Effector memory CD4-positive, alpha-beta T cell (primary cell): ENCODE measurements around the gene SYCP2L.
"Not testable (repeated sequence)": the region's sequence is repeated elsewhere in the genome, so short reads cannot be mapped to it uniquely, and the experiment has no call there.

Source experiments
- DNase-seq, 3 donors: peaks; one replicate each; pipeline ENCODE4 v3.0.0-alpha.2; 2020
- H3K27ac ChIP-seq: 2 replicates; pipeline ENCODE4 v1.7.0; 2013; ENCODE audit warnings: mild to moderate bottlenecking, low read length, moderate library complexity; ENCODE audit not compliant: insufficient read depth, poor library complexity, severe bottlenecking
- H3K27me3 ChIP-seq: replicated peaks from 2 replicates; pipeline ENCODE4 v1.7.0; 2013; ENCODE audit warnings: mild to moderate bottlenecking, low read length; ENCODE audit not compliant: insufficient read depth, control insufficient read depth, poor library complexity, severe bottlenecking
- H3K36me3 ChIP-seq: 2 replicates; pipeline ENCODE4 v1.7.0; 2013; ENCODE audit warnings: mild to moderate bottlenecking, low read length, moderate library complexity; ENCODE audit not compliant: control insufficient read depth, insufficient read depth
- H3K4me1 ChIP-seq: 2 replicates; pipeline ENCODE4 v1.7.0; 2013; ENCODE audit warnings: low read length, mild to moderate bottlenecking; ENCODE audit not compliant: control insufficient read depth, insufficient read depth, poor library complexity, severe bottlenecking
- H3K4me3 ChIP-seq: 2 replicates; pipeline ENCODE4 v1.7.0; 2013; ENCODE audit warnings: low read length, low read depth, mild to moderate bottlenecking; ENCODE audit not compliant: insufficient read depth, poor library complexity, severe bottlenecking
- H3K9me3 ChIP-seq: 2 replicates; pipeline ENCODE4 v1.7.0; 2013; ENCODE audit warnings: mild to moderate bottlenecking, low read length, moderate library complexity; ENCODE audit not compliant: control insufficient read depth

The SYCP2L gene

GRCh38 chr6:10875026-10875425 lies 11.8 kb upstream of the SYCP2L start:
- Histone ChIP-seq H3K27ac (no peak overlapping the region), H3K9me3 (no peaks in the 10 kb centered on the region), H3K4me1 (no peaks in the 10 kb centered on the region), H3K4me3 (no peak overlapping the region), H3K36me3 (no peaks in the 10 kb centered on the region), H3K27me3 (no peaks in the 10 kb centered on the region)
- no peak for DNase-seq

GRCh38 chr6:10877012-10877411 lies 9.8 kb upstream of the SYCP2L start:
- DNase-seq: no peak
- Histone ChIP-seq H3K4me3 (no peak overlapping the region), H3K4me1 (no peaks in the 10 kb centered on the region), H3K27ac (no peak overlapping the region), H3K36me3 (no peaks in the 10 kb centered on the region), H3K27me3 (peaks cover 6% of the 10 kb centered on the region), H3K9me3 (no peaks in the 10 kb centered on the region)

- Histone ChIP-seq H3K27me3 (peaks cover 9% of the 10 kb centered on the region), H3K36me3 (no peaks in the 10 kb centered on the region), H3K4me3 (no peak overlapping the region), H3K9me3 (no peaks in the 10 kb centered on the region), H3K27ac (no peak overlapping the region), H3K4me1 (no peaks in the 10 kb centered on the region)
- DNase-seq: no peak
Observed at GRCh38 chr6:10877871-10878270, 9.0 kb upstream of the SYCP2L start.

- Histone ChIP-seq H3K36me3 (no peaks in the 10 kb centered on the region), H3K9me3 (no peaks in the 10 kb centered on the region), H3K4me3 (no peak overlapping the region), H3K4me1 (no peaks in the 10 kb centered on the region), H3K27ac (no peak overlapping the region), H3K27me3 (peaks cover 17% of the 10 kb centered on the region)
- DNase-seq: no peak
Observed at GRCh38 chr6:10880366-10880765, 6.5 kb upstream of the SYCP2L start.

- not testable (repeated sequence) for H3K27ac ChIP-seq, H3K9me3 ChIP-seq, DNase-seq, H3K4me1 ChIP-seq, H3K4me3 ChIP-seq, H3K36me3 ChIP-seq
- H3K27me3 ChIP-seq: peaks cover 30% of the 10 kb centered on the region
Observed at GRCh38 chr6:10882253-10882630, 4.6 kb upstream of the SYCP2L start.

- no peak for DNase-seq
- Histone ChIP-seq H3K27ac (no peak overlapping the region), H3K4me3 (no peak overlapping the region), H3K36me3 (no peaks in the 10 kb centered on the region), H3K4me1 (no peaks in the 10 kb centered on the region), H3K9me3 (no peaks in the 10 kb centered on the region), H3K27me3 (peaks cover 31% of the 10 kb centered on the region)
Observed at GRCh38 chr6:10882657-10883171, 4.1 kb upstream of the SYCP2L start.

- Histone ChIP-seq H3K27me3 (peaks cover 31% of the 10 kb centered on the region), H3K27ac (no peak overlapping the region), H3K4me3 (no peak overlapping the region), H3K36me3 (no peaks in the 10 kb centered on the region), H3K4me1 (no peaks in the 10 kb centered on the region), H3K9me3 (no peaks in the 10 kb centered on the region)
- no peak for DNase-seq
Observed at GRCh38 chr6:10883312-10884244, 3.3 kb upstream of the SYCP2L start.

- no peak overlapping the region for H3K27ac ChIP-seq
- no peaks in the 10 kb centered on the region for H3K36me3 ChIP-seq
- no peak for DNase-seq
- H3K4me3 ChIP-seq: no peak overlapping the region
- peaks cover 31% of the 10 kb centered on the region for H3K27me3 ChIP-seq
- no peaks in the 10 kb centered on the region for H3K4me1 ChIP-seq
- H3K9me3 ChIP-seq: no peaks in the 10 kb centered on the region
Observed at GRCh38 chr6:10884245-10884972, 2.4 kb upstream of the SYCP2L start.

- not testable (repeated sequence) for H3K27ac ChIP-seq, H3K36me3 ChIP-seq
Observed at GRCh38 chr6:10886365-10886690, 524 bp upstream of the SYCP2L start.

GRCh38 chr6:10890151-10890550 lies 3.3 kb downstream of the SYCP2L start:
- Histone ChIP-seq H3K36me3 (no peaks in the 10 kb centered on the region), H3K4me1 (no peaks in the 10 kb centered on the region), H3K27ac (no peak overlapping the region), H3K4me3 (no peak overlapping the region), H3K9me3 (no peaks in the 10 kb centered on the region), H3K27me3 (peaks cover 19% of the 10 kb centered on the region)
- no peak for DNase-seq

More at GRCh38 chr6:10886365-10886690, 524 bp upstream of the SYCP2L start:
- not testable (repeated sequence) for H3K9me3 ChIP-seq, H3K4me1 ChIP-seq, DNase-seq, H3K4me3 ChIP-seq
- peaks cover 29% of the 10 kb centered on the region for H3K27me3 ChIP-seq
